CD14-positive monocyte (primary cell): ENCODE results near the gene PRUNE1. TPM values are rescaled to one million over a fixed set of nuclear protein-coding genes. Genes with fewer than 3 reads are reported as not detected.

Experiments
- DNase-seq, 3 donors: peaks; one replicate each; pipeline ENCODE4 v3.0.0-alpha.2; 2011 to 2022
- H2AFZ ChIP-seq: 2 replicates; pipeline ENCODE4 v1.6.0; 2012; ENCODE audit warnings: mild to moderate bottlenecking, low read depth, low read length, inconsistent platforms; ENCODE audit not compliant: insufficient read depth, poor library complexity, severe bottlenecking
- H3K27ac ChIP-seq, 2 donors: 1 replicate in 1 of 2; 2 replicates in 1 of 2; pipeline ENCODE4 v1.5.1; 2012 to 2013; ENCODE audit warnings: low read length in 2 of 2, control low read depth in 1 of 2, inconsistent platforms in 1 of 2, low read depth in 1 of 2, mild to moderate bottlenecking in 1 of 2
- H3K27me3 ChIP-seq, 2 donors: one replicate each; pipeline versions ENCODE4 v1.6.0 to v1.6.1; 2011 to 2013; ENCODE audit warnings: low read length in 2 of 2; ENCODE audit not compliant: control insufficient read depth in 2 of 2, insufficient read depth in 2 of 2
- H3K36me3 ChIP-seq, 2 donors: replicated peaks in 1 of 2; 1 replicate in 1 of 2; 2 replicates in 1 of 2; pipeline versions ENCODE4 v1.5.1 to v1.6.1; 2012 to 2013; ENCODE audit warnings: low read length in 2 of 2, control low read depth in 1 of 2, inconsistent platforms in 1 of 2, mild to moderate bottlenecking in 1 of 2; ENCODE audit not compliant: insufficient read depth in 2 of 2, control insufficient read depth in 1 of 2
- H3K4me1 ChIP-seq, 2 donors: 1 replicate in 1 of 2; 2 replicates in 1 of 2; pipeline versions ENCODE4 v1.5.1 to v1.6.1; 2012 to 2013; ENCODE audit warnings: low read length in 2 of 2, control low read depth in 1 of 2, inconsistent platforms in 1 of 2, mild to moderate bottlenecking in 1 of 2, moderate library complexity in 1 of 2; ENCODE audit not compliant: insufficient read depth in 2 of 2, control insufficient read depth in 1 of 2
- H3K4me2 ChIP-seq: replicated peaks from 2 replicates; pipeline ENCODE3; 2012; ENCODE audit warnings: low read length, moderate library complexity, mild to moderate bottlenecking; ENCODE audit not compliant: poor library complexity, severe bottlenecking; ENCODE audit errors: extremely low read depth
- H3K4me3 ChIP-seq, 3 experiments: fragments of 200-600 bp in 1 of 3; sonication (generic) in 1 of 3; replicated peaks in 1 of 3; 1 replicate in 2 of 3; 2 replicates in 1 of 3; pipeline ENCODE4 v1.5.1; 2011 to 2013; ENCODE audit warnings: low read length in 3 of 3, mild to moderate bottlenecking in 3 of 3, control low read depth in 2 of 3, low read depth in 2 of 3, inconsistent platforms in 1 of 3, moderate library complexity in 1 of 3
- H3K79me2 ChIP-seq: 2 replicates; pipeline ENCODE4 v1.6.0; 2012; ENCODE audit warnings: mild to moderate bottlenecking, control low read depth, inconsistent platforms, low read length, moderate library complexity; ENCODE audit not compliant: insufficient read depth
- H3K9ac ChIP-seq: 2 replicates; pipeline ENCODE4 v1.6.0; 2017; ENCODE audit warnings: low read length, mild to moderate bottlenecking; ENCODE audit not compliant: insufficient read depth, poor library complexity, severe bottlenecking
- H3K9me3 ChIP-seq, 2 donors: replicated peaks in 1 of 2; 1 replicate in 1 of 2; 2 replicates in 1 of 2; pipeline versions ENCODE4 v1.5.1 to v1.6.1; 2012 to 2013; ENCODE audit warnings: low read length in 2 of 2, control low read depth in 1 of 2; ENCODE audit not compliant: control insufficient read depth in 1 of 2, insufficient read depth in 1 of 2
- H4K20me1 ChIP-seq: 2 replicates; pipeline ENCODE4 v1.6.0; 2012; ENCODE audit warnings: mild to moderate bottlenecking, low read length, control low read depth, moderate library complexity; ENCODE audit not compliant: insufficient read depth
- H3K27ac Mint-ChIP-seq, 7 donors: one replicate each; pipeline ENCODE4 v1.8.0; 2020; ENCODE audit warnings: mild to moderate bottlenecking in 7 of 7, mixed read lengths in 7 of 7, moderate library complexity in 6 of 7, inconsistent platforms in 2 of 7
- H3K27me3 Mint-ChIP-seq, 3 donors: one replicate each; pipeline ENCODE4 v1.8.0; 2021 to 2022; ENCODE audit warnings: low read depth in 3 of 3, mild to moderate bottlenecking in 3 of 3, mixed read lengths in 3 of 3, moderate library complexity in 3 of 3, inconsistent platforms in 1 of 3
- H3K36me3 Mint-ChIP-seq, 2 donors: one replicate each; pipeline ENCODE4 v1.8.0; 2020; ENCODE audit warnings: mixed read lengths in 2 of 2, inconsistent platforms in 1 of 2, mild to moderate bottlenecking in 1 of 2
- H3K4me1 Mint-ChIP-seq: one replicate; pipeline ENCODE4 v1.8.0; 2020; ENCODE audit warnings: mild to moderate bottlenecking, mixed read lengths
- H3K4me3 Mint-ChIP-seq, 2 donors: one replicate each; pipeline ENCODE4 v1.8.0; 2020; ENCODE audit warnings: mild to moderate bottlenecking in 2 of 2, mixed read lengths in 2 of 2, moderate library complexity in 1 of 2
- H3K9me3 Mint-ChIP-seq, 7 donors: one replicate each; pipeline ENCODE4 v1.8.0; 2020 to 2022; ENCODE audit warnings: mixed read lengths in 7 of 7, mild to moderate bottlenecking in 6 of 7, moderate library complexity in 6 of 7, inconsistent platforms in 2 of 7
- CTCF ChIP-seq: fragments of 200-600 bp; IDR thresholded peaks from one replicate; pipeline ENCODE4 v1.8.0; 2022; ENCODE audit warnings: antibody characterized with exemption, mild to moderate bottlenecking
- WGBS: methylation state at CpG from one replicate; pipeline ENCODE4 v1.1.5; 2013; ENCODE audit warnings: missing lambda C conversion rate; ENCODE audit not compliant: insufficient coverage; 5-methylcytosine and 5-hydroxymethylcytosine counted together
- intact Hi-C, 2 donors: fragments of 100-400 bp; cut with micrococcal nuclease; formaldehyde crosslinking; loops; one replicate each; pipeline versions ENCODE4 v1.15.0 to v1.15.1; 2023
- polyA plus RNA-seq, 3 donors: library from polyadenylated mRNA; depleted of rRNA in 1 of 3; unstranded in 2 of 3; stranded (reverse) in 1 of 3; fragments of 300-500 nt in 2 of 3; fragments of >200 nt in 1 of 3; fragmentation: Illumina TruSeq in 2 of 3; gene quantifications; 1 replicate in 2 of 3; 2 replicates in 1 of 3; pipeline ENCODE4 v1.2.3, GENCODE V29; 2012 to 2021

The PRUNE1 gene
- polyA plus RNA-seq, 3 donors: 8.4 to 22.8 (median 22.6) TPM

GRCh38 chr1:151011154-151011850 is 3.1 kb downstream of the PRUNE1 start:
- H3K27ac Mint-ChIP-seq: peak overlapping the region in 1 of 7 donors; percentile 60
- H3K27ac ChIP-seq: no peak overlapping the region
- no peak for DNase-seq

More at GRCh38 chr1:151011154-151011850, 3.1 kb downstream of the PRUNE1 start:
- Mint-ChIP-seq H3K36me3 (peaks cover 4 to 15% of the 10 kb centered on the region in 2 donors), H3K27me3 (peaks cover 0 to 9% (median 0%) of the 10 kb centered on the region in 3 donors), H3K9me3 (no peaks in the 10 kb centered on the region), H3K4me3 (no peak overlapping the region), H3K4me1 (peaks cover 35% of the 10 kb centered on the region)
- H3K4me3 ChIP-seq: no peak overlapping the region
- H2AFZ ChIP-seq: no peak overlapping the region
- peaks cover 0 to 9% of the 10 kb centered on the region in 2 donors for H3K36me3 ChIP-seq
- H3K9me3 ChIP-seq: no peaks in the 10 kb centered on the region
- no peak for TF ChIP-seq CTCF
- no peaks in the 10 kb centered on the region for H3K27me3 ChIP-seq
- peaks cover 24 to 29% of the 10 kb centered on the region in 2 donors for H3K4me1 ChIP-seq
- H3K4me2 ChIP-seq: no peak overlapping the region
- peaks cover 32% of the 10 kb centered on the region for H3K79me2 ChIP-seq
- WGBS: 20% methylated on average over 1 of the region's 4 CpGs
- intact Hi-C loops: loop anchor here in 1 of 2 donors (5.0 kb wide), 1 partner anchor 36 kb away; the partner anchor contains the start of gene C1orf56
- no peaks in the 10 kb centered on the region for H4K20me1 ChIP-seq
- H3K9ac ChIP-seq: no peak overlapping the region
